Caco-2 (cell line): Measurements from ENCODE around the gene CTDSPL. TPM values are rescaled to one million over a fixed set of nuclear protein-coding genes. Genes with fewer than 3 reads are reported as not detected.

Experiments used
- BruUV-seq: library from RNA; stranded (reverse); fragments of 400-500 nt; replicated peaks from 2 replicates; lab custom pipeline; 2021; lab: Mats Ljungman, UMichigan
- CTCF ChIA-PET: fragments of 300-600 bp; sonication (Branson Sonifier 250); formaldehyde crosslinking; loops from one replicate; lab custom pipeline; 2022; ENCODE audit warnings: antibody characterized with exemption; lab: Charles Lee
- POLR2A ChIA-PET: fragments of 300-600 bp; sonication (Branson Sonifier 250); formaldehyde crosslinking; loops from one replicate; lab custom pipeline; 2022; ENCODE audit warnings: antibody characterized with exemption; lab: Charles Lee
- DNase-seq, 2 experiments: peaks; one replicate each; pipeline versions ENCODE4 v3.0.0 to v3.0.0-alpha.2; 2020 to 2022
- H3K27me3 ChIP-seq: replicated peaks from 2 replicates; pipeline ENCODE4 v1.6.0; 2011; ENCODE audit warnings: low read length; ENCODE audit not compliant: control insufficient read depth, insufficient read depth
- H3K36me3 ChIP-seq: 2 replicates; pipeline ENCODE4 v1.5.1; 2011; ENCODE audit warnings: low read length; ENCODE audit not compliant: control insufficient read depth, insufficient read depth
- H3K4me1 ChIP-seq: fragments of 250-450 bp; sonication (Bioruptor Pico); 2 replicates; pipeline ENCODE4 v1.5.1; 2020; ENCODE audit warnings: mild to moderate bottlenecking
- H3K4me3 ChIP-seq: 2 replicates; pipeline ENCODE4 v1.5.1; 2011; ENCODE audit warnings: low read depth, mild to moderate bottlenecking, control low read depth, low read length
- H3K9me3 ChIP-seq: fragments of 250-450 bp; sonication (Bioruptor Pico); 2 replicates; pipeline ENCODE4 v1.5.1; 2020; ENCODE audit warnings: mild to moderate bottlenecking, moderate library complexity
- H3K27ac Mint-ChIP-seq: one replicate; pipeline ENCODE4 v1.8.0; 2022; ENCODE audit warnings: mixed read lengths; ENCODE audit not compliant: unreplicated experiment
- H3K27me3 Mint-ChIP-seq: one replicate; pipeline ENCODE4 v1.8.0; 2022; ENCODE audit warnings: mixed read lengths; ENCODE audit not compliant: insufficient read depth, unreplicated experiment
- H3K36me3 Mint-ChIP-seq: one replicate; pipeline ENCODE4 v1.8.0; 2022; ENCODE audit warnings: mild to moderate bottlenecking, mixed read lengths; ENCODE audit not compliant: insufficient read depth, unreplicated experiment
- H3K4me1 Mint-ChIP-seq: one replicate; pipeline ENCODE4 v1.8.0; 2022; ENCODE audit warnings: low read depth, mixed read lengths; ENCODE audit not compliant: unreplicated experiment
- H3K4me3 Mint-ChIP-seq: one replicate; pipeline ENCODE4 v1.8.0; 2022; ENCODE audit warnings: mild to moderate bottlenecking, moderate library complexity, mixed read lengths; ENCODE audit not compliant: unreplicated experiment
- H3K9me3 Mint-ChIP-seq: one replicate; pipeline ENCODE4 v1.8.0; 2022; ENCODE audit warnings: mixed read lengths; ENCODE audit not compliant: unreplicated experiment
- intact Hi-C: fragments of 100-400 bp; cut with micrococcal nuclease; formaldehyde crosslinking; loops from one replicate; pipeline ENCODE4 v1.10.0; 2022; ENCODE audit not compliant: unreplicated experiment
- total RNA-seq: library from RNA; stranded (reverse); gene quantifications from 2 replicates; pipeline ENCODE4 v1.2.3, GENCODE V29; 2022
- TF ChIP-seq, protein P1 (sequence below), 2 experiments: fragments of 200-600 bp in 1 of 2; IDR thresholded peaks; 1 replicate in 1 of 2; 2 replicates in 1 of 2; pipeline versions ENCODE4 v1.5.1 to v1.8.0; 2011 to 2022; ENCODE audit warnings: antibody characterized with exemption in 1 of 2, control low read depth in 1 of 2, inconsistent platforms in 1 of 2, low read depth in 1 of 2, low read length in 1 of 2, mild to moderate bottlenecking in 1 of 2, moderate library complexity in 1 of 2; ENCODE audit not compliant: insufficient read depth in 1 of 2, severe bottlenecking in 1 of 2, unreplicated experiment in 1 of 2

The CTDSPL gene
- total RNA-seq, 1 experiment from 2014 or later, result 60.9 TPM

DNA sequence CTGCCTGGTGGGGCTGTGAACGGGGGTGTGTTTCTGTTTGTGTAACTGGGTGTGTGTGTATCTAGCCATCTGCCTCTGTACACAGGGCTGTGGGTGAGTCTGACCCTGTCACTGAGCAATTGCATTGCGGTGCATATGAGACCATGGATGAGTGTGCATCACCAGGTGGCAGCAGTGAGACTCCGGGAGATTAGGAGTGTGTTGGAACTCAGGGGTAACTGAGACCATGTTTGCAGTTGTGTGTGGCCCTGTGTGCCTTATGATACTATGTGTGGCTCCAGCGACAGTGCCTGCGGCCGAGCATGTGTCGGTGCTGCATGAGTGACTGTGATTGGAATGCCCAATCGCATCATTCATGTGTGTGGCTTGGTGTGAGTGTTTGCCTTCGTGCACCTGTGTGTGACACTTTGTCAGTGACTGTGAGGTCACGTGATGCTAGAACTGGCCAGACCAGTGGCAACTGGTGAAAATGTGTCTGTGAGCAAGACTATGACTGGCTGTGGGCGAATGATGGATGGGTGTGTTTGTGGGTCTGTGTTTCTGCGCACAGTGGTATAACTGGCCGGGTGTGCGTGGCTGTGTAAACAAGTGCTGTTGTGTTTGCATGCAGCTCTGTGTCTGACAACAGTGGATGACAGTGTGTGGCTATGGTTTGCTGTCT, 142.9 kb downstream of the CTDSPL start:
- TF ChIP-seq, protein P1, sequence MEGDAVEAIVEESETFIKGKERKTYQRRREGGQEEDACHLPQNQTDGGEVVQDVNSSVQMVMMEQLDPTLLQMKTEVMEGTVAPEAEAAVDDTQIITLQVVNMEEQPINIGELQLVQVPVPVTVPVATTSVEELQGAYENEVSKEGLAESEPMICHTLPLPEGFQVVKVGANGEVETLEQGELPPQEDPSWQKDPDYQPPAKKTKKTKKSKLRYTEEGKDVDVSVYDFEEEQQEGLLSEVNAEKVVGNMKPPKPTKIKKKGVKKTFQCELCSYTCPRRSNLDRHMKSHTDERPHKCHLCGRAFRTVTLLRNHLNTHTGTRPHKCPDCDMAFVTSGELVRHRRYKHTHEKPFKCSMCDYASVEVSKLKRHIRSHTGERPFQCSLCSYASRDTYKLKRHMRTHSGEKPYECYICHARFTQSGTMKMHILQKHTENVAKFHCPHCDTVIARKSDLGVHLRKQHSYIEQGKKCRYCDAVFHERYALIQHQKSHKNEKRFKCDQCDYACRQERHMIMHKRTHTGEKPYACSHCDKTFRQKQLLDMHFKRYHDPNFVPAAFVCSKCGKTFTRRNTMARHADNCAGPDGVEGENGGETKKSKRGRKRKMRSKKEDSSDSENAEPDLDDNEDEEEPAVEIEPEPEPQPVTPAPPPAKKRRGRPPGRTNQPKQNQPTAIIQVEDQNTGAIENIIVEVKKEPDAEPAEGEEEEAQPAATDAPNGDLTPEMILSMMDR (IDR thresholded peaks at IDR 0.05; ENCODE audit: insufficient read depth in 1 of 2, low read depth in 1 of 2, low read length in 1 of 2, severe bottlenecking in 1 of 2, unreplicated experiment in 1 of 2), result peak; percentile 73 to 78
- Mint-ChIP-seq H3K4me3 (peak overlapping the region; percentile 26), H3K9me3 (no peaks in the 10 kb centered on the region), H3K36me3 (peaks cover 12% of the 10 kb centered on the region), H3K4me1 (peaks cover 25% of the 10 kb centered on the region), H3K27ac (peak overlapping the region; percentile 23), H3K27me3 (no peaks in the 10 kb centered on the region)
- Histone ChIP-seq H3K4me1 (peaks cover 21% of the 10 kb centered on the region), H3K9me3 (no peaks in the 10 kb centered on the region), H3K36me3 (peaks cover 9% of the 10 kb centered on the region), H3K4me3 (no peak overlapping the region), H3K27me3 (no peaks in the 10 kb centered on the region)
- intact Hi-C loops, result loop anchor here (1.0 kb wide), 1 partner anchor 36 kb away; no protein-coding TSS in a partner anchor
- POLR2A ChIA-PET, result interaction anchor here (0.6 to 1.2 kb wide), 3 partner anchors 30 to 132 kb away, joined by 3 to 8 read pairs (median 3); partner anchors contain the start of gene ACAA1
- CTCF ChIA-PET, result interaction anchor here (0.9 to 2.7 kb wide), 6 partner anchors 11 to 340 kb away, joined by 3 to 44 read pairs (median 5); partner anchors contain the start of gene DLEC1
- BruUV-seq, result TSS peak; percentile 28
- DNase-seq, result peak; percentile 83 to 86

DNA sequence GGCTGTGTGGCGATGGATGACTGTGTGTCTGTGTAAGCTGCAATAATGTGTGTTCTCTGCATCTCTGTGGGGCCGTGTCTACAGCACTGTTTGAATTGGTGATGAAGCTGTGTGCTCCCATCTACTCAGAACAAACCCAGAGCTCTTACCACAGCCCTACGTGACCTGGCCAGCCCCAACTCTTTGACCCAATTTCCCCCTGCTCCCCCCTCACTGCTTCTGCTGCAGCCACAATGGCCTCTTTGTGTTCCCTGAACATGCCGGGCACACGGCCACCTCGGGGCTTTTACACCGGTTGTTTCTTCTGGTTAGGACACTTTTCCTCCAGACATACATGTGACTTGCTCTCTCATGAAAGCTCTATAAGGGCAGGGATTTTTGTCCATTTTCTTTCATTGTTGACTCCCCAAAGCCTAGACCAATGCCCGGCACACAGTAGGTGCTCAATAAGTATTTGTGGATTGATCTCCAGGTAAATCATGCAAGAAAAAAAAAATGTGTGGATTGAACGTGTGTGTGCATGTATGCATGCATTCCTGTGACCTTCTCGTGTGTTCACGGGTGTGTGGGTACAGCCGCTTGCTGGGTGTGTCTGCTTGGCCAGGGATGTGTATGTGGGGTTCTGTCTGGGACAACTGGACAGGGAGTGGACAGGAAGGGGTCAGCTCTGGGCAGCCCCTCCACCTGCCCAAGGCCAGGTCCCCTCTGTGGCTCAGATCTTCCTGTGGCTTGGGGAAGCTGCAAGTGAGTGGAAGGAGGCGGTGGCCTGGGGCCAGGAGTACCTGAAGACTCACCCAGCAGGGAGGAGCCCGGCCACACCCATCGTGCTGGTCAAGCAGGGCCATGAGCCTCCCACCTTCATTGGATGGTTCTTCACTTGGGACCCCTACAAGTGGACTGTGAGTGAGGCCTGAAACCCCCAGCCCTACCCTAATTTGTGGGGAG, 143.7 kb downstream of the CTDSPL start:
- Mint-ChIP-seq H3K27ac (no peak overlapping the region), H3K4me3 (no peak overlapping the region), H3K36me3 (peaks cover 15% of the 10 kb centered on the region), H3K27me3 (no peaks in the 10 kb centered on the region), H3K9me3 (no peaks in the 10 kb centered on the region), H3K4me1 (peaks cover 19% of the 10 kb centered on the region)
- Histone ChIP-seq H3K27me3 (no peaks in the 10 kb centered on the region), H3K4me1 (peaks cover 21% of the 10 kb centered on the region), H3K9me3 (no peaks in the 10 kb centered on the region), H3K4me3 (no peak overlapping the region), H3K36me3 (peaks cover 9% of the 10 kb centered on the region)
- intact Hi-C loops, result no loop called here
- ChIA-PET CTCF (interaction anchor here (2.3 to 2.7 kb wide), 2 partner anchors 31 to 34 kb away, joined by 10 to 44 read pairs; partner anchors contain the start of gene DLEC1), POLR2A (no interaction called here)
- DNase-seq, result no peak
- TF ChIP-seq, protein P1 (IDR thresholded peaks at IDR 0.05; ENCODE audit: insufficient read depth in 1 of 2, low read depth in 1 of 2, low read length in 1 of 2, severe bottlenecking in 1 of 2, unreplicated experiment in 1 of 2), result no peak
- no TSS peak for BruUV-seq

DNA sequence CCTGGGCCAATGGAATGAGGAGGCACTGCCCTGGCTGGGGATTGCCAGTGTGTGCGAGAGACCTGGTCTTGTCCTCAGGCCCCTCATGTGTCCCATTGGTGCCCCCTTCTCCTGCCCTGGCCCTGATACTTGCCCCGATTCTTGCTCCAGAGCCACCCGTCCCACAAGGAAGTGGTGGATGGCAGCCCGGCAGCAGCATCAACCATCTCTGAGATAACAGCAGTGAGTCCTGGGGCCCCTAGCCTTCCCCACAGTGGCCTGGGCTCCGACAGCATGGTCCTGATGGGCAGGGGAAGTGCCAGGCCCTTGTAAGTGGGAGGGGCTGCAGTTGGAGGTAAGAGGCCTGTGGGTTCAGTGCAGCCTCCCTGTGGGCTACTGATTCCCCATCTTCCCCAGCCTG, 144.4 kb downstream of the CTDSPL start:
- Mint-ChIP-seq H3K4me1 (peaks cover 19% of the 10 kb centered on the region), H3K36me3 (peaks cover 15% of the 10 kb centered on the region), H3K27me3 (no peaks in the 10 kb centered on the region), H3K27ac (no peak overlapping the region), H3K9me3 (no peaks in the 10 kb centered on the region), H3K4me3 (no peak overlapping the region)
- no peaks in the 10 kb centered on the region for H3K9me3 ChIP-seq
- intact Hi-C loops, result no loop called here
- no peak for DNase-seq
- H3K4me1 ChIP-seq, result peaks cover 21% of the 10 kb centered on the region
- BruUV-seq, result no TSS peak
- POLR2A ChIA-PET, result no interaction called here
- peaks cover 9% of the 10 kb centered on the region for H3K36me3 ChIP-seq
- H3K27me3 ChIP-seq, result no peaks in the 10 kb centered on the region
- CTCF ChIA-PET, result interaction anchor here (1.4 kb wide), 1 partner anchor 31 kb away, joined by 9 read pairs; no protein-coding TSS in a partner anchor
- TF ChIP-seq, protein P1 (IDR thresholded peaks at IDR 0.05; ENCODE audit: insufficient read depth in 1 of 2, low read depth in 1 of 2, low read length in 1 of 2, severe bottlenecking in 1 of 2, unreplicated experiment in 1 of 2), result no peak
- H3K4me3 ChIP-seq, result no peak overlapping the region
